DMS53 (cell line): Measurements from ENCODE around the gene GNB1L.
"Not testable (repeated sequence)": the region's sequence is repeated elsewhere in the genome, so short reads cannot be mapped to it uniquely, and the experiment has no call there.

Experiments
- DNase-seq: peaks from one replicate; lab custom pipeline; 2025; lab: John Stamatoyannopoulos, UW

GNB1L gene

GRCh38 chr22:19843857-19844376 lies 10.8 kb downstream of the GNB1L start:
- DNase-seq = no peak

GRCh38 chr22:19843107-19843856 lies 11.4 kb downstream of the GNB1L start:
- DNase-seq = no peak

GRCh38 chr22:19842393-19843106 lies 12.1 kb downstream of the GNB1L start:
- DNase-seq = no peak

- DNase-seq = no peak
These were observed 12.9 kb downstream of the GNB1L start for GRCh38 chr22:19841641-19842392.

GRCh38 chr22:19840955-19841640 lies 13.6 kb downstream of the GNB1L start:
- DNase-seq = no peak

GRCh38 chr22:19840059-19840458 lies 14.6 kb downstream of the GNB1L start:
- DNase-seq = no peak

GRCh38 chr22:19837915-19838314 lies 16.8 kb downstream of the GNB1L start:
- no peak for DNase-seq

- no peak for DNase-seq
These were observed 18.2 kb downstream of the GNB1L start for GRCh38 chr22:19836512-19836911.

- DNase-seq = no peak
These were observed 20.1 kb downstream of the GNB1L start for GRCh38 chr22:19834599-19834998.

GRCh38 chr22:19833327-19833726 lies 21.3 kb downstream of the GNB1L start:
- DNase-seq = not testable (repeated sequence)

GRCh38 chr22:19832476-19833108 lies 22.1 kb downstream of the GNB1L start:
- no peak for DNase-seq

- not testable (repeated sequence) for DNase-seq
These were observed 22.7 kb downstream of the GNB1L start for GRCh38 chr22:19831979-19832378.

GRCh38 chr22:19831016-19831415 lies 23.7 kb downstream of the GNB1L start:
- no peak for DNase-seq

GRCh38 chr22:19828035-19828401 lies 26.7 kb downstream of the GNB1L start:
- no peak for DNase-seq

GRCh38 chr22:19827341-19828034 lies 27.2 kb downstream of the GNB1L start:
- DNase-seq = no peak

- DNase-seq = no peak
These were observed 28.1 kb downstream of the GNB1L start for GRCh38 chr22:19826619-19826950.

- no peak for DNase-seq
These were observed 28.6 kb downstream of the GNB1L start for GRCh38 chr22:19825904-19826618.

- no peak for DNase-seq
These were observed 29.7 kb downstream of the GNB1L start for GRCh38 chr22:19824926-19825339.

GRCh38 chr22:19824212-19824925 lies 30.3 kb downstream of the GNB1L start:
- DNase-seq = no peak

GRCh38 chr22:19823902-19824211 lies 30.8 kb downstream of the GNB1L start:
- no peak for DNase-seq
